Suprapubic skin (tissue), 3 donors: Measurements from ENCODE around the gene STRN.

Experiments
- POLR2A ChIP-seq, 2 donors: fragments of 450-650 bp; IDR thresholded peaks; one replicate each; pipeline ENCODE4 v1.6.1; 2017; ENCODE audit warnings: antibody characterized with exemption in 2 of 2, mild to moderate bottlenecking in 2 of 2, moderate library complexity in 2 of 2
- TF ChIP-seq, protein P1 (sequence below), 2 donors: fragments of 200-600 bp in 1 of 2; fragments of 450-650 bp in 1 of 2; sonication (generic) in 1 of 2; IDR thresholded peaks; one replicate each; pipeline ENCODE4 v1.5.1; 2016 to 2019; ENCODE audit warnings: antibody characterized with exemption in 2 of 2, mild to moderate bottlenecking in 1 of 2, moderate library complexity in 1 of 2

DNA sequence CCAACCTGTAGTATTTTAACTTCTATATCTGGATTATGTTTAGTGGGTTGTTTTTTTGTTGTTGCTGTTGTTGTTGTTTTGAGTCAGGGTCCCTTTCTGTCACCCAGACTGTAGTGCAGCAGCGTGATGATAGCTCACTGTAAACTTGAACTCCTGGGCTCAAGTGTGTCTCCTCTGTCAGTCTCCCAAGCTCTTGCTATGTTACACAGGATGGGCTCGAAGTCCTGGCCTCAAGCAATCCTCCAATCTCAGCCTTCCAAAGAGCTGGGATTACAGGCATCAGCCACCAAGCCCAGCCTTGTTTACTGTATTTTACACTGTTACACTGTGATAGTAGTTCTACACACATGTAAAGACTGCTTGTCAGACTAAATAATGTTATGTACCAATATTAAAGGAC is 9.7 kb upstream of the STRN start:
- TF ChIP-seq POLR2A (IDR thresholded peaks at IDR 0.05): no peak
- TF ChIP-seq, protein P1, sequence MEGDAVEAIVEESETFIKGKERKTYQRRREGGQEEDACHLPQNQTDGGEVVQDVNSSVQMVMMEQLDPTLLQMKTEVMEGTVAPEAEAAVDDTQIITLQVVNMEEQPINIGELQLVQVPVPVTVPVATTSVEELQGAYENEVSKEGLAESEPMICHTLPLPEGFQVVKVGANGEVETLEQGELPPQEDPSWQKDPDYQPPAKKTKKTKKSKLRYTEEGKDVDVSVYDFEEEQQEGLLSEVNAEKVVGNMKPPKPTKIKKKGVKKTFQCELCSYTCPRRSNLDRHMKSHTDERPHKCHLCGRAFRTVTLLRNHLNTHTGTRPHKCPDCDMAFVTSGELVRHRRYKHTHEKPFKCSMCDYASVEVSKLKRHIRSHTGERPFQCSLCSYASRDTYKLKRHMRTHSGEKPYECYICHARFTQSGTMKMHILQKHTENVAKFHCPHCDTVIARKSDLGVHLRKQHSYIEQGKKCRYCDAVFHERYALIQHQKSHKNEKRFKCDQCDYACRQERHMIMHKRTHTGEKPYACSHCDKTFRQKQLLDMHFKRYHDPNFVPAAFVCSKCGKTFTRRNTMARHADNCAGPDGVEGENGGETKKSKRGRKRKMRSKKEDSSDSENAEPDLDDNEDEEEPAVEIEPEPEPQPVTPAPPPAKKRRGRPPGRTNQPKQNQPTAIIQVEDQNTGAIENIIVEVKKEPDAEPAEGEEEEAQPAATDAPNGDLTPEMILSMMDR (IDR thresholded peaks at IDR 0.05): no peak
